PFSK-1 (cell line): ENCODE results near the gene DPCD.

ENCODE experiments used
- POLR2AphosphoS5 ChIP-seq: IDR thresholded peaks from 2 replicates; pipeline ENCODE4 v1.6.1; 2012; ENCODE audit warnings: low read depth, mild to moderate bottlenecking, control low read depth, low read length, moderate library complexity
- TF ChIP-seq, protein P1 (sequence below), 2 experiments: IDR thresholded peaks; 2 replicates each; pipeline versions ENCODE4 v1.6.1 to v1.8.0; 2011 to 2012; ENCODE audit warnings: low read depth in 2 of 2, low read length in 2 of 2, control low read depth in 1 of 2, inconsistent platforms in 1 of 2, mild to moderate bottlenecking in 1 of 2, moderate library complexity in 1 of 2; ENCODE audit not compliant: insufficient read depth in 1 of 2

DNA sequence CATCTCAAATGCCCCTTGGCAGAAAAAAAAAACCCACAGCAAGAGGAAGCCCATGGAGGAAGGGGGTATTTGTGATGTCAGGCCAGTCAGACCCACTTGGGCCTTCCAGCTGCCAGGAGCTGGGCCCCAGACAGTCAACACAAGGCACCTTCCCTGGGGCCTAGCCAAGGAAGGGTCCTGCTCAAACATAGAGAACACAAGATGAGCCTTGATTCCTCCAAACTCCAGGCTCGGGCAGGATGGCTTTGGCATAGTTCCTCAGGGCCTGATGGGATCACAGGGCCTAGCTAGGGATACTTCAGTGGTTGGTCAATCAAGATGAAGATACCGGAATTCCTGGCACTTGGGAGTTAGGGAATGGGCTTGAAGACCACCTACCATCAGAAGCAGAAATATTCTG lies 30.8 kb downstream of the DPCD start:
- TF ChIP-seq, protein P1, sequence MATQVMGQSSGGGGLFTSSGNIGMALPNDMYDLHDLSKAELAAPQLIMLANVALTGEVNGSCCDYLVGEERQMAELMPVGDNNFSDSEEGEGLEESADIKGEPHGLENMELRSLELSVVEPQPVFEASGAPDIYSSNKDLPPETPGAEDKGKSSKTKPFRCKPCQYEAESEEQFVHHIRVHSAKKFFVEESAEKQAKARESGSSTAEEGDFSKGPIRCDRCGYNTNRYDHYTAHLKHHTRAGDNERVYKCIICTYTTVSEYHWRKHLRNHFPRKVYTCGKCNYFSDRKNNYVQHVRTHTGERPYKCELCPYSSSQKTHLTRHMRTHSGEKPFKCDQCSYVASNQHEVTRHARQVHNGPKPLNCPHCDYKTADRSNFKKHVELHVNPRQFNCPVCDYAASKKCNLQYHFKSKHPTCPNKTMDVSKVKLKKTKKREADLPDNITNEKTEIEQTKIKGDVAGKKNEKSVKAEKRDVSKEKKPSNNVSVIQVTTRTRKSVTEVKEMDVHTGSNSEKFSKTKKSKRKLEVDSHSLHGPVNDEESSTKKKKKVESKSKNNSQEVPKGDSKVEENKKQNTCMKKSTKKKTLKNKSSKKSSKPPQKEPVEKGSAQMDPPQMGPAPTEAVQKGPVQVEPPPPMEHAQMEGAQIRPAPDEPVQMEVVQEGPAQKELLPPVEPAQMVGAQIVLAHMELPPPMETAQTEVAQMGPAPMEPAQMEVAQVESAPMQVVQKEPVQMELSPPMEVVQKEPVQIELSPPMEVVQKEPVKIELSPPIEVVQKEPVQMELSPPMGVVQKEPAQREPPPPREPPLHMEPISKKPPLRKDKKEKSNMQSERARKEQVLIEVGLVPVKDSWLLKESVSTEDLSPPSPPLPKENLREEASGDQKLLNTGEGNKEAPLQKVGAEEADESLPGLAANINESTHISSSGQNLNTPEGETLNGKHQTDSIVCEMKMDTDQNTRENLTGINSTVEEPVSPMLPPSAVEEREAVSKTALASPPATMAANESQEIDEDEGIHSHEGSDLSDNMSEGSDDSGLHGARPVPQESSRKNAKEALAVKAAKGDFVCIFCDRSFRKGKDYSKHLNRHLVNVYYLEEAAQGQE (IDR thresholded peaks at IDR 0.05; ENCODE audit: insufficient read depth in 1 of 2, low read depth in 2 of 2, low read length in 2 of 2): no peak
- no peak for TF ChIP-seq POLR2AphosphoS5
